HL-60 (cell line): Measurements from ENCODE around the gene GAL3ST1.

ENCODE experiments used
- DNase-seq, 2 experiments: peaks; one replicate each; pipeline ENCODE4 v3.0.0-alpha.2; 2010 to 2020; ENCODE audit warnings: low read depth in 1 of 2, low spot score in 1 of 2
- H3K27ac ChIP-seq: fragments of 250-450 bp; sonication (Bioruptor Pico); replicated peaks from 2 replicates; pipeline ENCODE4 v1.5.1; 2020; ENCODE audit warnings: mild to moderate bottlenecking, moderate library complexity
- H3K27me3 ChIP-seq: fragments of 250-450 bp; sonication (Bioruptor Pico); 2 replicates; pipeline ENCODE4 v1.5.1; 2021; ENCODE audit warnings: mild to moderate bottlenecking, moderate library complexity; ENCODE audit not compliant: insufficient read depth, poor library complexity, severe bottlenecking
- H3K4me3 ChIP-seq: replicated peaks from 2 replicates; pipeline ENCODE4 v1.5.1; 2011; ENCODE audit warnings: mild to moderate bottlenecking, control low read depth, low read length; ENCODE audit not compliant: insufficient read depth
- CTCF ChIP-seq: IDR thresholded peaks from one replicate; pipeline ENCODE4 v1.5.1; 2011; ENCODE audit warnings: low read length, control low read depth, inconsistent platforms; ENCODE audit not compliant: insufficient read depth
- GABPA ChIP-seq: IDR thresholded peaks from 2 replicates; pipeline ENCODE4 v1.6.1; 2012; ENCODE audit warnings: low read depth
- POLR2AphosphoS5 ChIP-seq: IDR thresholded peaks from 2 replicates; pipeline ENCODE4 v1.6.1; 2012; ENCODE audit warnings: low read depth
- SPI1 ChIP-seq: IDR thresholded peaks from 2 replicates; pipeline ENCODE4 v1.6.1; 2012; ENCODE audit warnings: low read depth, mild to moderate bottlenecking, borderline replicate concordance
- TF ChIP-seq, protein P1 (sequence below): IDR thresholded peaks from 2 replicates; pipeline ENCODE4 v1.6.1; 2012; ENCODE audit warnings: low read depth; ENCODE audit not compliant: insufficient replicate concordance

GAL3ST1 gene

DNA sequence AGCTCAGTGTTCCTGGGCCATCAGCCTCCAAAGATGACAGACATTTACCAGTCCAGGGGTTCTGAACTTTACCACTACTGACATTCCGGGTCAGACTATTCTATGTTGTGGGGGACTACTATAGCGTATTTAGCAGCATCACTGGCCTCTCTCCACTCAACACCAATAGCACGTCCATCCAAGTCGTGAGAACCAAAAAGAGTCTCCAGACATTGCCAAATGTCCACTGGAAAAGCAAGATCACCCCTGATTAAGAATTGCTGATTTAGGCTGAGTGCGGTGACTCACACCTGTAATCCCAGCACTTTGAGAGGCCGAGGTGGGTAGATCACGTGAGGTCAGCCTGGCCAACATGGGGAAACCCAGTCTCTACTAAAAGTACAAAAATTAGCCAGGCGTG lies 11.9 kb upstream of the GAL3ST1 start:
- no peak for DNase-seq
- TF ChIP-seq SPI1 (no peak), GABPA (no peak), POLR2AphosphoS5 (no peak), CTCF (no peak)
- TF ChIP-seq, protein P1, sequence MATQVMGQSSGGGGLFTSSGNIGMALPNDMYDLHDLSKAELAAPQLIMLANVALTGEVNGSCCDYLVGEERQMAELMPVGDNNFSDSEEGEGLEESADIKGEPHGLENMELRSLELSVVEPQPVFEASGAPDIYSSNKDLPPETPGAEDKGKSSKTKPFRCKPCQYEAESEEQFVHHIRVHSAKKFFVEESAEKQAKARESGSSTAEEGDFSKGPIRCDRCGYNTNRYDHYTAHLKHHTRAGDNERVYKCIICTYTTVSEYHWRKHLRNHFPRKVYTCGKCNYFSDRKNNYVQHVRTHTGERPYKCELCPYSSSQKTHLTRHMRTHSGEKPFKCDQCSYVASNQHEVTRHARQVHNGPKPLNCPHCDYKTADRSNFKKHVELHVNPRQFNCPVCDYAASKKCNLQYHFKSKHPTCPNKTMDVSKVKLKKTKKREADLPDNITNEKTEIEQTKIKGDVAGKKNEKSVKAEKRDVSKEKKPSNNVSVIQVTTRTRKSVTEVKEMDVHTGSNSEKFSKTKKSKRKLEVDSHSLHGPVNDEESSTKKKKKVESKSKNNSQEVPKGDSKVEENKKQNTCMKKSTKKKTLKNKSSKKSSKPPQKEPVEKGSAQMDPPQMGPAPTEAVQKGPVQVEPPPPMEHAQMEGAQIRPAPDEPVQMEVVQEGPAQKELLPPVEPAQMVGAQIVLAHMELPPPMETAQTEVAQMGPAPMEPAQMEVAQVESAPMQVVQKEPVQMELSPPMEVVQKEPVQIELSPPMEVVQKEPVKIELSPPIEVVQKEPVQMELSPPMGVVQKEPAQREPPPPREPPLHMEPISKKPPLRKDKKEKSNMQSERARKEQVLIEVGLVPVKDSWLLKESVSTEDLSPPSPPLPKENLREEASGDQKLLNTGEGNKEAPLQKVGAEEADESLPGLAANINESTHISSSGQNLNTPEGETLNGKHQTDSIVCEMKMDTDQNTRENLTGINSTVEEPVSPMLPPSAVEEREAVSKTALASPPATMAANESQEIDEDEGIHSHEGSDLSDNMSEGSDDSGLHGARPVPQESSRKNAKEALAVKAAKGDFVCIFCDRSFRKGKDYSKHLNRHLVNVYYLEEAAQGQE, result no peak
- no peak overlapping the region for H3K27ac ChIP-seq
- no peak overlapping the region for H3K4me3 ChIP-seq
- H3K27me3 ChIP-seq, result no peaks in the 10 kb centered on the region

GRCh38 chr22:30584441-30584840 lies 10.0 kb upstream of the GAL3ST1 start:
- TF ChIP-seq CTCF (no peak), GABPA (no peak), SPI1 (no peak), POLR2AphosphoS5 (0 out of 2 replicates have a peak, but pooled peaks have one; percentile 30)
- TF ChIP-seq, protein P1, result no peak
- DNase-seq, result no peak
- no peak overlapping the region for H3K4me3 ChIP-seq
- no peak overlapping the region for H3K27ac ChIP-seq
- no peaks in the 10 kb centered on the region for H3K27me3 ChIP-seq

DNA sequence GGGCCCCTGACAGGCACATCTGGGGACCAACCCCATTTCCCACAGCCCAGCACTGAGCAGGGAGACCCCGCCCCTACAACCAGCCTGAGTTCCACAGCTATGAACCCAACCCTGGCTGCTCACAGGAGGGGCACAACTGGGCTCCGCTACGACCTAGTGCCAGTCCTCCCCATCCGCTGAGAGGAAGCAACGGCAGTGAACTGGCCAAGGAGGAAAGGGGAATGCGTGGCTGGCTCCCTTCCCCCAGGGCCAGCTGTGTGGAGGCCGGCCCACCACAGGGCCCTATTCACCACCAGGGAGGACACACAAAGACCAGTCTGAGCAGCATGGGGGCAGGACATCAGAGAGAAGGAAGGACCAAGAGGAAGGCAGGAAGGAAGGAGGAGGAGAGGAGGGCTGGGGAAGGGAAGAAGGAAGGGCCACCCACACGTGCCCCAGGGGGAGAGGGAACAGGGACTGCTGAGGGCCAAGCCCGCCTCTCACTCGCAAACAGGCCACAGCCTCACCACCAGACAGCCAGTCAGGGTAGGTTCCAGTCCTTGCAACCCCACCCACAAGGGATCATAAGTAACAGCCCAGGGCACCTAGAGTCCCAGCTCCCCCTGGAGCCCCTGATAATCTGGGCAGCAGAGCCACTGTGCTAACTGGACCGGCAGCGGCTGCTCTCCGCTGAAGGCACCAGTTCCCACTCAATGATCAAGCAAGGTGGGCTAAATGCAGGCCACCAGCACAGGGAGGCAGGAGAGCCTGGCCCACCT lies 8.5 kb upstream of the GAL3ST1 start:
- no peak for DNase-seq
- H3K27me3 ChIP-seq, result no peaks in the 10 kb centered on the region
- H3K27ac ChIP-seq, result no peak overlapping the region
- TF ChIP-seq, protein P1, result no peak
- TF ChIP-seq POLR2AphosphoS5 (no peak), SPI1 (no peak), CTCF (no peak), GABPA (no peak)
- no peak overlapping the region for H3K4me3 ChIP-seq
